Stimulated activated CD8-positive, alpha-beta memory T cell treated with anti-CD3 and anti-CD28 coated beads, Interleukin-7, amount 100 ng/mL, for 24 hours (primary cell): ENCODE results near the gene AGAP3.

ENCODE experiments used
- DNase-seq: peaks from one replicate; pipeline ENCODE4 v3.0.0-alpha.2; 2020; ENCODE audit warnings: low read depth

AGAP3 gene

GRCh38 chr7:151187409-151188251 is 101.4 kb downstream of the AGAP3 start:
- no peak for DNase-seq

DNA sequence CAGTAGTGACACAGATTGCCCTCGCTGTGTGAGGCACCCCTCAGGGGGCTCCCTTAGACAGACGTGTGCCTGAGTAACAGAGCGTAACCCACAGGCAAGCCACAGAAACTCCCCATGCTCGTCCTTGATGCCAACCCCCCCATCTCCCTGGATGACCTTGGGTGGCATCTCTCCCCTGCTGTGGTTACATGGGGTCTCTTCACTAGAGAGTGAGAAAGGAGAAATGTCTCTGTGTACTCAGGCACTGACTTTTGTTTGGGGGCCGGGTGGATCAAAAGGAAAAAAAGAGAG is 101.9 kb downstream of the AGAP3 start:
- no peak for DNase-seq

GRCh38 chr7:151189038-151189437 is 102.8 kb downstream of the AGAP3 start:
- no peak for DNase-seq

- DNase-seq = no peak
Observed at GRCh38 chr7:151191544-151191943, 105.3 kb downstream of the AGAP3 start.

- DNase-seq = no peak
Observed at GRCh38 chr7:151192002-151192539, 105.8 kb downstream of the AGAP3 start.

GRCh38 chr7:151193203-151193978 is 107.1 kb downstream of the AGAP3 start:
- DNase-seq = no peak
